ENCODE measurements around the gene ERF.

The ERF gene

GRCh38 chr19:42287017-42287826, 32.3 kb upstream of the ERF start:
- TF ChIP-seq CTCF (IDR thresholded peaks at IDR 0.05; ENCODE audit: low read depth, low read length), result no peak
- DNase-seq (ENCODE audit: extremely low read depth, low read depth), result no peak

GRCh38 chr19:42286349-42287016, 31.6 kb upstream of the ERF start:
- DNase-seq (ENCODE audit: extremely low read depth, low read depth), result no peak
- no peak for TF ChIP-seq CTCF (IDR thresholded peaks at IDR 0.05; ENCODE audit: low read depth, low read length)

GRCh38 chr19:42285988-42286348, 31.0 kb upstream of the ERF start:
- no peak for TF ChIP-seq CTCF (IDR thresholded peaks at IDR 0.05; ENCODE audit: low read depth, low read length)
- no peak for DNase-seq (ENCODE audit: extremely low read depth, low read depth)

- no peak for DNase-seq (ENCODE audit: extremely low read depth, low read depth)
- TF ChIP-seq CTCF (IDR thresholded peaks at IDR 0.05; ENCODE audit: low read depth, low read length), result no peak
Observed at GRCh38 chr19:42285541-42285941, 30.6 kb upstream of the ERF start.

GRCh38 chr19:42284591-42285341, 29.8 kb upstream of the ERF start:
- no peak for TF ChIP-seq CTCF (IDR thresholded peaks at IDR 0.05; ENCODE audit: low read depth, low read length)
- DNase-seq (ENCODE audit: extremely low read depth, low read depth), result no peak

GRCh38 chr19:42284066-42284501, 29.2 kb upstream of the ERF start:
- no peak for TF ChIP-seq CTCF (IDR thresholded peaks at IDR 0.05; ENCODE audit: low read depth, low read length)
- DNase-seq (ENCODE audit: extremely low read depth, low read depth), result peak; percentile 57

Data from AG09319 (cell line).